HG03457 (cell line): Measurements from ENCODE around the gene TIAM2.

Experiments
- ATAC-seq: cut with Tn5 transposase; IDR thresholded peaks from one replicate; pipeline ENCODE4 v1.9.1; 2021; ENCODE audit warnings: moderate number of reproducible peaks; ENCODE audit not compliant: unreplicated experiment

The TIAM2 gene

DNA sequence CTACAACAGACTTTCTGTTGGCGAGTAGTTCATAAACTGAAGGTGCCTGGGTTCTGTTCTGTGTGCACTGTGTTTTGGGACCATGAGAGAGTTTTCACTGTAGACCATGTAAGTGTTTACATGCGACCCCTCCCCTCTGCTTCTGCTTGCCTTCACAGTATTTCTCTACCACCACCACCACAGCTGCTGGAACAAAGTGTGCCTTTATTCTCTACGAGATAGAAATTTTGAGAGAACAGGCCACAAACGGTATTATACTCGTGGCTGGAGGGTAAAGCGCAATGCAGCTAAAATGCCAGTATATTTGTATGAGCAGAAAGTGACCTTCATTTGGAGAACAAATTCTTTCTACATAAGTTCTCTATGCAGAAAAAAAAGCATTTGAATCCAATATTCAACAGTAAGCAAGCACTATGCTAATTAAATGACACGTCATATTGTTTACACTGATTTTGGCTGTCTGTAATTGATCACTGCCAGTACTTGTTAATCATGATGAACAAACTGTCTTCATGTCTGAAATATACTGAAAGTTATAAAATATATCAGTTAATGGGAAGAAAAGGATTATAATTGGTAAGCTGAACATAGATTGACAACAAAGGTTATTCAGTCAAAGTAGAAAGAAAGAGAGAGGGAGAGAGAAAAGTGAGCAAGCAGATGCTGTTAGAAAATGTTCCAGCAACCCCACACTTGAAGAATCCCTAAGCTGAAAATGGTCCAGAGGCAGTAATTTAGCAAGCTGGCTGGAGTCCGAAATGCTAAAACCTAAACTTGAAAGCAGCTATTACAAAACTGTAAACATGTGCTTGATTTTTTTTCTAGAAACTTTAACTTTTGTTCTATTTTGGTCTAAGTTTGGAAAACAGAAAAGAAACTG, 277.5 kb downstream of the TIAM2 start:
- ATAC-seq: no peak

DNA sequence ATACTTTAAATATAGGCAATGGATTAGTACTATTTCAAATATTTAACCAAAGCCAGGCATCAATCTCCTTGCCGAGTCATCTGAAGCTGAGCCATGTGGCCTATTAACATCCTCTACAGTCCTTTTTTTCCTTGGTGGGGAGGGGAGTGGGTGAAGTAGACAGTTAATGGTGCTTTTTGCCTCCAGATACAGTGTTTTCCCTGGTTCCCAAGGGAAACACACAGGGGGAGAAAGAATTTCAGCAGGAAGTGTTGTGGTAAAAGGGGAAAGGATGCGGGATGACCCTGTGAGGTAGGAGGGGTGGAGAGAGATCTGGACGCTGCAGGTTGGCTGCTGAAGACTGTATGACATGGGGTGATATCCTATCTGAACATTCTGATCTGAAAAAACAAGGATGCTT, 278.3 kb downstream of the TIAM2 start:
- no peak for ATAC-seq

- ATAC-seq: no peak
Observed at GRCh38 chr6:155274106-155274505, 279.0 kb downstream of the TIAM2 start.

GRCh38 chr6:155274533-155274932, 279.4 kb downstream of the TIAM2 start:
- ATAC-seq: no peak

DNA sequence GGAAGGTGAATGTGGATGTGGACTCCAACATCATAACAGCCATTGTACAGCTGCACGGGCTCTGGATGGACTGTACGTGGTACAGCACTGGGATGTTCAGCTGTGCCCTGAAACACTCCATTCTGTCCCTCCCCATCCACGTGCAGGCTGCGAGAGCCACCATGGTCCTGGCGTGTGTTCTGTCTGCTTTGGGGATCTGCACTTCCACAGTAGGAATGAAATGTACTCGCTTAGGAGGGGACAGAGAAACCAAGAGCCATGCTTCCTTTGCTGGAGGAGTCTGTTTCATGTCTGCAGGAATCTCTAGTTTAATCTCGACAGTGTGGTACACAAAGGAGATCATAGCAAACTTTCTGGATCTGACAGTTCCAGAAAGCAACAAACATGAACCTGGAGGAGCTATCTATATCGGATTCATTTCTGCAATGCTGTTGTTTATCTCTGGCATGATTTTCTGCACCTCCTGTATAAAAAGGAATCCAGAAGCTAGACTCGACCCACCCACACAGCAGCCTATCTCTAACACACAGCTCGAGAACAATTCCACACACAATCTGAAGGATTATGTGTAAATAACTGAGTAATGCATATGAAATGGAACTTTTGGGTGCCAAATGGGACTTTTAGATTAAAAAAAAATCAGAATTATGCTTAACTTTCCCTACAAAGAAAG, 280.8 kb downstream of the TIAM2 start:
- no peak for ATAC-seq

DNA sequence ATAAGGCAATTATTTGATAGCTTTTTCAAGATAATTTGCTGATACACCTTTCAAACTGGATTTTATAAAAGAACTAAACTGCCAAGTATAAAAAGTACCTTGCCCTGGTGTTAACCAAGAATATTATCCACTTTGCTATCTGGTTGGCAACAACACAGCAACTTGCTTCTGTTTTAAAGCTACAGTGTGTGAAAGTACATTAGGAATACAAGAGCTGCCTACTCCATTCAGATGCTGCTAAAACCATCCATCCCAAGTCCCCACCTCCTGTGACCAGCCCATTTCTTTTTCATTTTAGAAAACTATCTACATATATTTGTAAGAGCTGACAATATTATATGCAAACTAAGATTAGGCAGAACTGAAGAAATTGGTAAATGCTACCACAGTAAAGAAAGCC, 281.5 kb downstream of the TIAM2 start:
- no peak for ATAC-seq

DNA sequence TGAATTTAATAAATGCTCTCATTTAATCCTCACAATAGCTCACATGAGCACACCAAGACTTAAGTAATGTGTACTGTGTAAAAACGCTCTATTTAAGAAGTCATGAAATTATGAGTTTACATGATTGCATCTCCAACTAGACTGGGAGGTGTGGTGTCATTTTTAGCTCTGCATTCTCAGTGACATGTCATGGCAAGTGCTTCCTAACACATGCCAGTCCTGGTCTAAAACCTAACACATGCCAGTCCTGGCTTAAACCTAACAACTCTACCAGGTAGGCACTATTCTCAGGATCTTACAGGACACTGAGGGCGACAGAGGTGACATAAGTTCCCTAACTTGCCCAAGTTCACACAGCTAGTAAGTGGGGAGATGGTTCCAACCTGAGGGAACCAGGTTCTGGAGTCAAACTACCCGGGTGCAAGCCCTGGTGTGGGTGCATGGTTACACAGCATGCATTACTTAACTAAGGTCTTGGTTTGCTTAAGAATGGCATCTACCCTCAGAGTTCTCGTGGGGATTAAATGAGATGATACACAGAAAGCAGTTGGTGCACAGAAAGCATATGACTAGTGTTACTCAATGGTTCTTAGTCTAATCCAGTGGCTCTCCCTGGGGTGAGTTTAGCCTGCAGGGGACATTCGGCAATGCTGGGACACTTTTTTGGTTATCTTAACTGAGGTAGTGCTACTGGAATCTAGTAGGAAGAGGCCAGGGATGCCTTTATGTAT, 283.4 kb downstream of the TIAM2 start:
- no peak for ATAC-seq

DNA sequence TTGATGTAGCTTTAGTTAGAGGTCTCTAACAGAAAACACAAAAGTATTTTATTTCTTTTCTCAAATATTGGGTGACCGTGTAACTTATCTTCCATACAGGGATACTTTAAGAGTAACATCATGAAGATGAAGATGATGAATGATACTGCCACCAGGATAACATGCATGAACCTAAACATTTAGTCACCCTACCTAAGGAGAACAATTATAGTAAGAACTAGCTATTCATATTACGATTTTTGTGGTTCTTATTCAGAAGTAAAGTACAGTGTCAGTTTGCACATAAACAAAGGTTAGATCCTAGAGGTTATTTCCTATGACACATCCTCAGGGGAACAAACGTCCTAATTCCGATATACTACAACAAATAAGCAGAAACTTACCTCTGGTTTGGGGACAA, 289.7 kb downstream of the TIAM2 start:
- no peak for ATAC-seq

DNA sequence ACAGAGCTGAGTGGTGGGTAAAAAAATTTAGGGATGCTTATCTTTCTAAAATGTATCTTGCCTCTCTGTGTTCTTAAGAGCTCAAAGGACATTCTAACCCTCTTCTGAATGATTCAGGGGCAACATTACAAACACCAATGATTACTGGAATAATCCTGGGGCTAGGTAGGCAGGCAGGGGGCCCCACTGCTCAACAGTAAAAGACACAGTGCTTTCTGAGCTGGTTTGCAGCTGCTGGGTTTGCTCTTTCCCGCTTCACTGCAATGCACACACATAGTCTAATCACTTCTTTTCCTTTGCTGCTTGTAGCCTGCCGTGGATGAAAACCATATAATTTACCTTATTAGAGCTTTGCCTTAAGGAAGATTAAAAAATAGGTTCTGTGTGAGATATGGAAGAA, 292.6 kb downstream of the TIAM2 start:
- ATAC-seq: no peak

- ATAC-seq: no peak
Observed at GRCh38 chr6:155290491-155290890, 295.4 kb downstream of the TIAM2 start.

DNA sequence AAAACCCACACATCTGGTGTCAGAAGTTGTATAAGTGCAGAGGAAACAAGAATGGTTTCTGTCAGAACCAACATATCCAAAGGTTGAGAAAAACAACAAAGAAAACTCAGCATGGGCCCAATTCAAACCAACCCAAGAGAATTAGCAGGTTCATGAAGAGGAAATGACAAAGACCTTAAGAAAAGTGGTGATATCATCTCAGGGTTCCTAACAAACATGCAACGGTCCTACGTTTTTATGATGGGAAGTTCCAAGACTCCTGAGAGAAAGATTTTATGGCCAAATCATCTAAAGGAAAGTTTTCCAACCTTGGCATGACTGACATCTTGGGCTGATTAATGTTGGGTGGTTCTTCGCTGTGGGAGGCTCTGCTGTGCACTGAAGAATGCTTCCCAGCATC, 296.2 kb downstream of the TIAM2 start:
- ATAC-seq: no peak

GRCh38 chr6:155292711-155293110, 297.6 kb downstream of the TIAM2 start:
- ATAC-seq: no peak

DNA sequence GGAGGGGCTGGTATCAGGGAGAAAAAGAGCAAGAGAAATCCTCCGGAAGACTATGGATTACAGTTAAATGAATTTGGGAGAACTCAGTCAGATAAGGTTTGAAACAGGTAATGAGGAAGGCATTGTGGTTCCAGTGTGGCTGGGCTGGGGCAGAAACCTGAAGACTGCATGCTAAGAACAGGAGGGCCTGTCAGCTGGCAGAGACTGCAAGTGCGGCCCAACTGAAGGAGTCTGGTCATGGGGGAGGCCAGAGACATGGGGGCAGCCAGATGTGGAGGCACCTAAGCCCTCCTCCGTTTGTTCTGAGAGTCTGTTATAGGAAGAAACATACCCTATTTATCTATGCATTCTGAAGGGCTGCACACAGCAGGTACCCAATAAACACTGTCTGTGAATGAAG, 302.6 kb downstream of the TIAM2 start:
- ATAC-seq: no peak

- ATAC-seq: no peak
Observed at GRCh38 chr6:155301867-155302266, 306.8 kb downstream of the TIAM2 start.

DNA sequence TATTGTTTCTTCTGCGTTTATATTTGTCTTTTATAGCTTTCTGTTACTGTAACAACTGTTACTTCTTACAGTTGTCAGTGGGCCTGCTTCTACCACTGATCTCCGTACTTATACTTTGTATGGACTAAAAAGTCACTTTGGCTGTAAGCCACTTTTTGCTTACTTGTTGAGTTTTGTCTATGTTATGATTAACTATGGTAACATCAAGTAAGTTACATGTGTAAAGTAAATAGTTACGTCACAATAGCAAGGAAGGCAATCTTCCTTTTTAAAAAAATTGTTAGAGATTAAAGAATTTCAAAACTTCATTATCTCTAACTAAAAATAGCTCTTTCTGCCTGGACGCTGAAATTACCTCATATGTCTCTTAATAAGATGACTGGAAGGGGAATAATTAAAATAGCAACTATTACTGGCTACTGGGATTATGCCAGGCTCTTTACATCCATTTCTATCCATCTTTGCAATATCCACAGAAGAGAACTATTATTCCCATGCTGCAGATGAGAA, 308.3 kb downstream of the TIAM2 start:
- no peak for ATAC-seq

DNA sequence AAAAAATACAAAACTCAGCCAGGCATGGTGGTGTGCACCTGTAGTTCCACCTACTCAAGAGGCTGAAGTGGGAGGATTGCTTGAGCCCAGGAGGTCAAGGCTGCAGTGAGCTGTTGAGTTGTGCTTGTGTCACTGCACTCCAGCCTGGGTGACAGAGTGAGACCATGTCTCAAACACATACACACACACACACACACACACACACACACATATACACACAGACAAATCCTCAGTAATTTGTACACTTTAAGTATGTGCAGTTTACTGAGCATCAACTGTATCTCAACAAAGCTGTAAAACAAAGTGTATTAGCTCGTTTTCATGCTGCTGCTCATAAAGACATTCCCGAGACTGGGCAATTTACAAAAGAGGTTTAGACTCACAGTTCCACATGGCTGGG, 311.8 kb downstream of the TIAM2 start:
- ATAC-seq: no peak
